NCI-H510A treated with DMSO at 0.1 percent for 48 hours (cell line): ENCODE data around the gene PIAS1.
"Not testable (repeated sequence)": the region's sequence is repeated elsewhere in the genome, so short reads cannot be mapped to it uniquely, and the experiment has no call there.

Source experiments
- DNase-seq: peaks from one replicate; lab custom pipeline; 2025; lab: John Stamatoyannopoulos, UW

PIAS1 gene

GRCh38 chr15:68126396-68126795 lies 72.3 kb downstream of the PIAS1 start:
- DNase-seq, result no peak

GRCh38 chr15:68129072-68129471 lies 75.0 kb downstream of the PIAS1 start:
- DNase-seq, result no peak

GRCh38 chr15:68130851-68131250 lies 76.7 kb downstream of the PIAS1 start:
- DNase-seq, result no peak

- DNase-seq, result no peak
These were observed 83.0 kb downstream of the PIAS1 start for GRCh38 chr15:68137096-68137495.

GRCh38 chr15:68143129-68143528 lies 89.0 kb downstream of the PIAS1 start:
- DNase-seq, result no peak

- no peak for DNase-seq
These were observed 89.7 kb downstream of the PIAS1 start for GRCh38 chr15:68143785-68144184.

- DNase-seq, result no peak
These were observed 91.6 kb downstream of the PIAS1 start for GRCh38 chr15:68145706-68146105.

- DNase-seq, result no peak
These were observed 93.9 kb downstream of the PIAS1 start for GRCh38 chr15:68148039-68148438.

GRCh38 chr15:68149059-68149458 lies 94.9 kb downstream of the PIAS1 start:
- no peak for DNase-seq

- no peak for DNase-seq
These were observed 96.1 kb downstream of the PIAS1 start for GRCh38 chr15:68150187-68150586.

GRCh38 chr15:68151277-68151676 lies 97.2 kb downstream of the PIAS1 start:
- no peak for DNase-seq

- no peak for DNase-seq
These were observed 98.2 kb downstream of the PIAS1 start for GRCh38 chr15:68152342-68152741.

GRCh38 chr15:68154923-68155559 lies 100.9 kb downstream of the PIAS1 start:
- DNase-seq, result peak; percentile 23

GRCh38 chr15:68157074-68157473 lies 103.0 kb downstream of the PIAS1 start:
- DNase-seq, result no peak

- no peak for DNase-seq
These were observed 104.0 kb downstream of the PIAS1 start for GRCh38 chr15:68158046-68158628.

- DNase-seq, result no peak
These were observed 109.1 kb downstream of the PIAS1 start for GRCh38 chr15:68163191-68163590.

GRCh38 chr15:68166847-68167246 lies 112.7 kb downstream of the PIAS1 start:
- no peak for DNase-seq

- DNase-seq, result not testable (repeated sequence)
These were observed 117.9 kb downstream of the PIAS1 start for GRCh38 chr15:68172037-68172436.

GRCh38 chr15:68173119-68173518 lies 119.0 kb downstream of the PIAS1 start:
- DNase-seq, result no peak

GRCh38 chr15:68175526-68175925 lies 121.4 kb downstream of the PIAS1 start:
- no peak for DNase-seq

- DNase-seq, result no peak
These were observed 122.5 kb downstream of the PIAS1 start for GRCh38 chr15:68176601-68177000.

- no peak for DNase-seq
These were observed 123.6 kb downstream of the PIAS1 start for GRCh38 chr15:68177742-68178141.

- DNase-seq, result no peak
These were observed 129.7 kb downstream of the PIAS1 start for GRCh38 chr15:68183616-68184315.
